ENCODE data around the gene PPIL6.
A peak's percentile ranks its signal among the peaks of the same experiment; 100 is the strongest.
"Not testable (repeated sequence)": the region's sequence is repeated elsewhere in the genome, so short reads cannot be mapped to it uniquely, and the experiment has no call there.

The PPIL6 gene

GRCh38 chr6:109466212-109466923, 25.9 kb upstream of the PPIL6 start:
- DNase-seq: no peak

- no peak for DNase-seq
Observed at GRCh38 chr6:109465772-109466171, 25.3 kb upstream of the PPIL6 start.

GRCh38 chr6:109461733-109462526, 21.5 kb upstream of the PPIL6 start:
- DNase-seq: no peak

DNA sequence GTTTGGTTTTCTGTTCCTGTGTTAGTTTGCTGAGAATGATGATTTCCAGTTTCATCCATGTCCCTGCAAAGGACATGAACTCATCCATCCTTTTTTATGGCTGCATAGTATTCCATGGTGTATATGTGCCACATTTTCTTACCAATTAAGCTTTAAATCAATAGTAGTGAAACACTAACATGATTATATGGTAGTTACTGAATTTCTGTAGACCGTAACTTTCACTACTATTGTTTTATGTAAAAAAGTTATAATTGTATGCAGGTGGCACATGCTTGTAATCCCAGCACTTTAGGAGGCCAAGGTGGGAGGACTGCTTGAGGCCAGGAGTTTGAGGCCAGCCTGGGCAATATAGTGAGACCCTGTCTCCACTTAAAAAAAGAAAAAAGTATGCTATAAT, 20.8 kb upstream of the PPIL6 start:
- DNase-seq: not testable (repeated sequence)

- DNase-seq: peak; percentile 39
Observed at GRCh38 chr6:109460161-109460829, 19.9 kb upstream of the PPIL6 start.

- no peak for DNase-seq
Observed at GRCh38 chr6:109458774-109459531, 18.5 kb upstream of the PPIL6 start.

DNA sequence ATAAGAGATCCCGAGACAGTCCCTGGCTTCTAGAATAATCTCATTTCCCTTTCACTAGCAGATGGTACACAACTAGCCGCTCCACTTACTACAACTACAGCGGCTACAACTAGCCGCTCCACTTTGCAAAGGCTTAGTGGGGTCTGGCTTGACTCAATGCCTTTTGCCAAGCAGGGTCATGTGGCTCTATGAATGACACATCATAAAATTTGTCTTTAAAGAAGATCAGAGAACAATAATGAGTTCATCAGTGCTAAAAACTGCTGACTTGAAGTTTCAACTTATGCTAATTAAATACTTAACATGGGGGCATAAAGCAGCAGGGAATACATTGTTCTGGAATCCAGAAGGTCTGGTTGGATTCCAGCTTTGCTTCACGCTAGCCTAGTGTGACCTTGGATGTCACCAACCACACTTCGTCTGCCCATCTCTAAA, 17.2 kb upstream of the PPIL6 start:
- no peak for DNase-seq

DNA sequence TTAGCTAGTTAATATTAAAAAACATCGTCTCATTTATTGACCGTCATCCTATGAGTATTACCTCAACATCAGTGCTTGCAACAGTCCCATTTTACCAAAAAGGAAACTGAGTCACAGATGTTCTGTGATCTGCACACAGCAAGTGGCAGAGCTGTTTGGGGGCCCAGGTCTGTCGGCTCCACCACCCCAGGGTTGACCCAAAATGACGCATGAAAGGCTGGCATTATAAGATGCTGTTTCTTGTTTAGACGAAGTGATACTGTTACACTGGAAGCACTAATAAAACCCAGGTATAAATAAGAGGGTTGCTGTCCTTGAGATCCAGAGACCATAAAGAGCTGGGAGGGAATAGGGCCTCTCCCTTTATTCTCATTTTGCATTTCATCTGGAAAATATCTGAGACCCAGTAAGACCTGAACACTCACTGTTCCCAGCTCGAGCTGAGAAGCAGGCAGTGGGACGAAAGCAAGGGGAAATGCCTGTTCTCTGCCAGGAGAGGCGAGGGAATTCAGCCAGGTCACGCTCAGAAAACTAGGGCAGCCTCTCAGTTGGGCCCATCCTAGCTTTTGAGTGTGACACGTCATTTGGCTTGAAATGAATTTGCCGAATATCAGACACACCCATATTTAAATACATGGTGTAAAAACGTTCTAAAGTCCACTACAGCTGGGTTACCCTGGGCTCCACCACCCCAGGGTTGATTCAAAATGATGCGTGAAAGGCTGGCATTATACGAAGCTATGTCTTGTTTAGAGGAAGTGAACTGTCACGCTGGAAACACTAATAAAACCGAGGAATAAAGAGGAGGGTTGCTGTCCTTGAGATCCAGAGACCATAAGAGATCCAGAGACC, 16.5 kb upstream of the PPIL6 start:
- no peak for DNase-seq

- no peak for DNase-seq
Observed at GRCh38 chr6:109456111-109456583, 15.7 kb upstream of the PPIL6 start.

DNA sequence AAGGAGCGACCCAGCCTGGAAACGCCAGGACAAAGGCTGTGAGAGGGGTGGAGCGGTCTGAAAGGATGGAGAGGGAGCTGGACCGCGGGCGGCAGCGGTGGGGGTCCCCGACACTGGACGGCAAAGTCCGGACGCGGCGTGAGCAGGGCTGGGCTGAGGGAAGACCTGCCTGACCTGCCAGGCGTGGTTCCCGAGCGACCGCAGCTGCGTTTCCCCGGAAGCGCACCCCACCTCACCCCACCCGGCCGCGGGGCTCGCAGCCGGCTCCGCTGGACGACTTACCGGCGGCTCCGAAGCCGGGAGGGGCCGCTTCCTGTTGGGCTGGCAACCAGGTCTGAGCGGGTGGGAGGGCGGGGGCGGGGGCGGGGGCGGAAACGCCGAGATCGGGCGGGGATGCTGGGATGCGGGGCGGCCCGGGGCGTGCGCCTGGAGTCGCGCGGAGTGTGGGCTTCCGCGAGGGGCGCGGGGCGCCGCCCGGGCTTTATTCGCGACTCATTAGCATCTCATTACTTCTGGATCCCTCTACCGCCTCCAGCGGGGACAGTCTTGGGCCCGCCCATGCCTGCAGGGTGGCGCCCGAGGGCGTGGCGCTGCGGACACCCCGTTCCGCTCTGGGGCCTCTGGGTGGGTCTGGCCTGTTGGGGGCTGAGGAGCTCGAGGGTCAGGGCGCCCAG, 15.1 kb upstream of the PPIL6 start, which contains the start of gene MICAL1:
MICAL1 (minus strand) TSS at position 336 of the 674 bp plus-strand sequence. CDS start 1,576 bp downstream, outside the sequence.
- DNase-seq: peak; percentile 26

DNA sequence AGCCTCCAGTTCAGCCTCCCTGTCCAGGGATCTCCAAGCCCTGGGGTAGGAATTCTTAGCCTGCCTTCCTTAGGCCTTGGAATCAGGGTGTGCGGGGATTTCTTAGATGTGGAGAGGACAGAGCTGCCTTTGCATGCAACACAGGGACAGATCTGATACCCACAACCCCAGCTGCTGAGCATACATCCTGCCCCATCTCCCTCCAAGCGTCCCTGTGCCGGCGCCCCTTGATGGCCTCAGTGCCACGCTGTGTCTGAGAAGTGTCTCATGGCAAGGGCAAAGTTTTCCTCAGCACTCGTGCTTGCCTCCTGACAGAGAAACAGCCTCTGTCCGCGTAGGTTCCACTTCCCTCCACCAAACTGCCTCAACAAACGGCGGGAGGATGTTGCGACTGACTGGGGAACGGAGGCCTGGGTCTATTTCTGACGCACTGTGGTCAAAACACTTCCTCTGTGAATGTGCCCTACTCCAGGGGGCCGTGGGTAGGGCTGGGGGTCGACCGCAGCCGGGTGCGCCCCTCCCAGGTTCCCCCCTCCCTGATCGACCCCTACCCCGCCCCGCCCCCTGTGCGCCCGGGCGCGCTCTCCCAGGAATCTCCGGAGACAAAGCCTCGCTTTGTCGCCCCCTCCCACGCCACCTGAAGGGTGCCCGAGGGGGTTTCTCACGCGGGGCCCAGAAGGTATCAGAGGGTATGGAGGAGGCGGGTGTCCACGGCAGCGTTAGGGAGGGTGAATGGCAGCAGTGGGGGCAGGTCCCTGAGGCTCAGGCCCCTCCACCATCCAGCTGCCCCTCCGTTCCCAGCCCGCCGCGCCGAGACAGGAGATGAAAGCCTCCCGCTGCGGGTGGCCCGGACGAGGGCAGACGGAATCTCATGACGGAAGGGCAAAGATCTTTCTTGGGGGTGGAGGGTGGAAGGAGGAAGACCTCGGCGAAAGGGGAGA, 14.3 kb upstream of the PPIL6 start:
- DNase-seq: no peak

GRCh38 chr6:109453594-109454495, 13.4 kb upstream of the PPIL6 start:
- no peak for DNase-seq

DNA sequence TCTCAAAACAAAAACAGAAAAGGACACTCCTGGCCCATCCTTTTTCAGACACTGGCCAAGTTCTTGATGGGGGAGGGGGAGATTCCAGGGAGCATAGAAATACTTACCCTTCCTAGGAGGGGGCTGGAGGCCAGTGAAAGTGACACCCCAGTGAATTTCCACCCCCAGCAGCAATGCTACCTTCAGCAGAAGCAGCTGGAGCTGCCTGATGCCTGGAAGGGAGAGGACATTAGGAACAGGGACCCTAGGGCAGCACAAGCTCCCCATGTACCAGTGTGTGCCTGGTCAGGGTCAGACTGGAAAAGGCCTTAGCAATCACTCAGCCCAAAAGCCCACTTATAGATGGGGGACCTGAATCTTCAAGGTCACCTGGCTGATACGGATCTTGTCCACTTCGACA, 12.7 kb upstream of the PPIL6 start:
- no peak for DNase-seq

DNA sequence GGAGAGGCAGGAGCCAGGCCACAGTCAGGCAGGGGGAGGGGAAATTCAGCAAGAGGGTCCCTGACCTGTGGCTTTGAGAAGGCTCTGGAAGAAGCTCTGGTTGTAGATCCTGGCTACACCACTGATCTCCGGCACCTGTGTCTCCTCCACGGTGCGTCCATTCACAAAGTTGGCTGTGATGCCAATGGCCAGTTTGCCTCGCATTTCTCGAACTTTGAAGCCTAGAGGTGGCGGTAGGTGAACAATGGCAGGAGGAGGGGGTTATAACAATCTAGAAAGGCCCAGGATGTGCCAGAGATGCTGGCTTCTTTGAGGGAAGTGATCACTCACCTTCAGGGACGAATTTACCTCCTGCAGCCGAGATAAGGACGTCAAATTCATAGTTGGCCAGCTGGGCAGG, 11.8 kb upstream of the PPIL6 start:
- DNase-seq: no peak

GRCh38 chr6:109451376-109451775, 10.9 kb upstream of the PPIL6 start:
- no peak for DNase-seq

- no peak for DNase-seq
Observed at GRCh38 chr6:109450801-109451200, 10.4 kb upstream of the PPIL6 start.

- DNase-seq: no peak
Observed at GRCh38 chr6:109449795-109450673, 9.6 kb upstream of the PPIL6 start.

Data from kidney glomerular epithelial cell (primary cell).